ENCODE data around the gene ARRDC1. TPM values are rescaled to one million over a fixed set of nuclear protein-coding genes. Genes with fewer than 3 reads are reported as not detected.

The ARRDC1 gene
- total RNA-seq, 1 donor from 2014 or later = 12.9 TPM

DNA sequence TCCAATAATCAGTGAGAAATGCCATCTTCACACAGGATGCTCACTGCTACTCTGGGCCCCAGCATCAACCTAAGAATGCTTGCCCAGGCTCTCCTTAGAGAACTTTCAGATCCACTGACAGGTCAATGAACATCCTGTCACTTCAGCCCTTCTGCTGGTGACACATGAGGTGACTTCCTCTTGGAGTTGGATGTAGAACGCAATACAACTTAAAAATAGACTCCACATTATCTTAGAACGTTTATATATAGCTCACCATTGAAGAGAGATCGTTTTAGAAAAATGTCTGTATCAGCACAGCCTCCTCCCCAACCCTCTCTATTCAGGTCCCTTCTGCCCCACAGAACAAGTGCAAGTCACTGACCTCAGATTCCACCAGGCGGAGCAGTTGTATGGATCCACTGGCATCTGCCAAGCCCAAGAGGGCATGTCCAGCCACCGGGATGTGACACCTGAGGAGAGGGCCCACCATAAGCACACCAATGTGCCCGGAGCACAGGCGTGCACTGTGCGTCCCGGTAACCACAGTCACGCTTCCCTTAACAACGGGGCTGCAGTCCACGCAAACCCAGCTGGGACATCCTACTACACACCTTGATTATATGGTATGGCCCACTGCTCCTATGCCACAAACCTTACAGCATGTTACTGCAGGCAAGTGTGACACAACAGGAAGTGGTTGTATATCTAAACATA is 29.6 kb upstream of the ARRDC1 start:
- no peak overlapping the region for H3K27ac ChIP-seq
- Mint-ChIP-seq H3K27me3 (ENCODE audit: insufficient read depth, low read depth) (peaks cover 10% of the 10 kb centered on the region), H3K9me3 (no peaks in the 10 kb centered on the region), H3K27ac (no peak overlapping the region), H3K4me1 (peaks cover 24% of the 10 kb centered on the region), H3K4me3 (peak overlapping the region; percentile 43), H3K36me3 (peaks cover 27% of the 10 kb centered on the region)
- H3K79me2 ChIP-seq (ENCODE audit: low read depth) = peaks cover 34% of the 10 kb centered on the region
- H3K9me3 ChIP-seq (ENCODE audit: low read depth) = no peaks in the 10 kb centered on the region
- H3K4me1 ChIP-seq = peaks cover 16% of the 10 kb centered on the region
- no peak for DNase-seq (ENCODE audit: low spot score)
- peaks cover 28% of the 10 kb centered on the region for H4K20me1 ChIP-seq (ENCODE audit: low read depth)
- no peak overlapping the region for H3K4me3 ChIP-seq
- H3K27me3 ChIP-seq = no peaks in the 10 kb centered on the region
- TF ChIP-seq, protein P1, sequence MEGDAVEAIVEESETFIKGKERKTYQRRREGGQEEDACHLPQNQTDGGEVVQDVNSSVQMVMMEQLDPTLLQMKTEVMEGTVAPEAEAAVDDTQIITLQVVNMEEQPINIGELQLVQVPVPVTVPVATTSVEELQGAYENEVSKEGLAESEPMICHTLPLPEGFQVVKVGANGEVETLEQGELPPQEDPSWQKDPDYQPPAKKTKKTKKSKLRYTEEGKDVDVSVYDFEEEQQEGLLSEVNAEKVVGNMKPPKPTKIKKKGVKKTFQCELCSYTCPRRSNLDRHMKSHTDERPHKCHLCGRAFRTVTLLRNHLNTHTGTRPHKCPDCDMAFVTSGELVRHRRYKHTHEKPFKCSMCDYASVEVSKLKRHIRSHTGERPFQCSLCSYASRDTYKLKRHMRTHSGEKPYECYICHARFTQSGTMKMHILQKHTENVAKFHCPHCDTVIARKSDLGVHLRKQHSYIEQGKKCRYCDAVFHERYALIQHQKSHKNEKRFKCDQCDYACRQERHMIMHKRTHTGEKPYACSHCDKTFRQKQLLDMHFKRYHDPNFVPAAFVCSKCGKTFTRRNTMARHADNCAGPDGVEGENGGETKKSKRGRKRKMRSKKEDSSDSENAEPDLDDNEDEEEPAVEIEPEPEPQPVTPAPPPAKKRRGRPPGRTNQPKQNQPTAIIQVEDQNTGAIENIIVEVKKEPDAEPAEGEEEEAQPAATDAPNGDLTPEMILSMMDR (IDR thresholded peaks at IDR 0.05) = no peak
- TF ChIP-seq EZH2phosphoT487 (IDR thresholded peaks at IDR 0.05) = no peak
- TF ChIP-seq EZH2 (IDR thresholded peaks at IDR 0.05) = no peak
- no peak overlapping the region for H3K9ac ChIP-seq
- H3K36me3 ChIP-seq = no peaks in the 10 kb centered on the region
- peaks cover 15% of the 10 kb centered on the region for H3F3A ChIP-seq (ENCODE audit: low read depth)
- H2AFZ ChIP-seq (replicated peaks) = no peak overlapping the region
- H3K4me2 ChIP-seq = no peak overlapping the region

DNA sequence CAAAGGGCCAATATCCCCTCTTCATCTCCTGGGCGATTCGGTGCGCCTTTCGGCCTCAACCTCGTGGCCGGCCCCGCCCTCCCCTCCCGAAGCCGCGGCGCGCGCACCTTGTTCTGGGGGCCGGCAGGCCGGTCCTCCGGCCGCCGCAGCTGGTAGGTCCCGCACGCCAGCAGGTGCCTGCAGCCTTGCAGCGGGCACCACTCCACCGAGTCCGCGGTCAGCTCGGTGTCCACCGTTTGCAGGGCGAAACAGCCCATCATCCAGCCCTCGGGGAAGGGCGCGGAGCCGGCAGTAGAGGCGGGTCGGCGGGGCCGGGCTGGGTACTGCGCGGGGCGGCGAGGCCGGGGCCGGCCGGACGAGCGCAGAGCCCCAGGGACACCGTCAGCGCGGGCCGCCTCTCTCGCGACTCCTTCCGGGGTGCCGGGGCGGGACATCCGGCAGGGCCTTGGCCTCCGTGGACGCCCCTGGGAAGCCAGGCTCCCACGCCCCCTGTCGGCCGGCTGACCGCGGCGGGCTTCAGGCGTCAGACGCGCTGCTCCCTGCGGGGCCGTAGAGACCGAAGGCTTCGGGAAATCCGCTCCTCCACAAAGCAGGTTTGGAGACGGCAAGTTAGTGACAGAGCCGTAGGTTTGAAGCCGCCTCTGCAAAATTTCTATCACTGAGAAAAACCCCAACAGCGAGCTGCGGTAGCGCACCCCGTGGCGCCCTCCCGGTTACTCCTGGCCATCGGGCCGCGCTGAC is 26.8 kb upstream of the ARRDC1 start, which contains the start of gene DPH7:
TSS of gene DPH7 (minus strand) at position 408 of the 741 bp plus-strand sequence. CDS start at position 260, 148 bp downstream.
- Mint-ChIP-seq H3K36me3 (peaks cover 29% of the 10 kb centered on the region), H3K9me3 (no peaks in the 10 kb centered on the region), H3K27me3 (ENCODE audit: insufficient read depth, low read depth) (peaks cover 12% of the 10 kb centered on the region), H3K4me1 (peaks cover 24% of the 10 kb centered on the region), H3K4me3 (peak within 1 kb of the TSS; percentile 91), H3K27ac (no peak within 1 kb of the TSS)
- H3F3A ChIP-seq (ENCODE audit: low read depth) = peaks cover 15% of the 10 kb centered on the region
- H3K27me3 ChIP-seq = no peaks in the 10 kb centered on the region
- peak within 1 kb of the TSS; percentile 66 for H3K9ac ChIP-seq
- H3K36me3 ChIP-seq = no peaks in the 10 kb centered on the region
- peaks cover 34% of the 10 kb centered on the region for H3K79me2 ChIP-seq (ENCODE audit: low read depth)
- no peaks in the 10 kb centered on the region for H3K9me3 ChIP-seq (ENCODE audit: low read depth)
- H3K27ac ChIP-seq = peak within 1 kb of the TSS; percentile 36
- peaks cover 16% of the 10 kb centered on the region for H3K4me1 ChIP-seq
- H4K20me1 ChIP-seq (ENCODE audit: low read depth) = peaks cover 48% of the 10 kb centered on the region
- H3K4me3 ChIP-seq = peak within 1 kb of the TSS; percentile 71
- H3K4me2 ChIP-seq = peak within 1 kb of the TSS; percentile 98
- TF ChIP-seq EZH2phosphoT487 (IDR thresholded peaks at IDR 0.05) (no peak), EZH2 (IDR thresholded peaks at IDR 0.05) (no peak)
- TF ChIP-seq, protein P1 (IDR thresholded peaks at IDR 0.05) = peak; percentile 83
- peak within 1 kb of the TSS; percentile 52 for H2AFZ ChIP-seq (replicated peaks)
- DNase-seq (ENCODE audit: low spot score) = peak; percentile 97

DNA sequence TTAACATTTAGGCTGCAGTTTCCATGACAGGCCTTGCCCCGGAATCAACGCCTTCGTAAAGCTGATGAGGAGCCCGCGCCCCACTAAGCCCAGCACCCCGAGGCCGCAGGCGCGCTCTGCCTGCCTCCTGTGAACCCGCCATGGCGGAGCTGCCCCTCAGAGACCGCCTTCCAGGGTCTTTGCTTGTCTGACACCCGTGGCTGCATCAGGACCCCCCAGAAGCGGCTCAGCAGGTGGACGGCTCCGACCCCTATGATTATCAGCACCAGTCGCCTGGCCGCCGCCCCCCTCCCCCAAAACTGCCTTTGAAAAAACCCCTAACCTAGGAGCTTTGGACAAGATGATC is 26.3 kb upstream of the ARRDC1 start:
- H3K27ac ChIP-seq = peak overlapping the region; percentile 36
- peak overlapping the region; percentile 98 for H3K4me2 ChIP-seq
- peak overlapping the region; percentile 71 for H3K4me3 ChIP-seq
- no peak overlapping the region for H3K27ac Mint-ChIP-seq
- H3K79me2 ChIP-seq (ENCODE audit: low read depth) = peaks cover 34% of the 10 kb centered on the region
- peak overlapping the region; percentile 91 for H3K4me3 Mint-ChIP-seq
- H4K20me1 ChIP-seq (ENCODE audit: low read depth) = peaks cover 54% of the 10 kb centered on the region
- peaks cover 29% of the 10 kb centered on the region for H3K36me3 Mint-ChIP-seq
- peaks cover 12% of the 10 kb centered on the region for H3K27me3 Mint-ChIP-seq (ENCODE audit: insufficient read depth, low read depth)
- H3K9ac ChIP-seq = no peak overlapping the region
- peaks cover 16% of the 10 kb centered on the region for H3K4me1 ChIP-seq
- peaks cover 15% of the 10 kb centered on the region for H3F3A ChIP-seq (ENCODE audit: low read depth)
- no peaks in the 10 kb centered on the region for H3K9me3 ChIP-seq (ENCODE audit: low read depth)
- no peaks in the 10 kb centered on the region for H3K9me3 Mint-ChIP-seq
- H3K4me1 Mint-ChIP-seq = peaks cover 24% of the 10 kb centered on the region
- DNase-seq (ENCODE audit: low spot score) = no peak
- H2AFZ ChIP-seq (replicated peaks) = peak overlapping the region; percentile 52
- no peaks in the 10 kb centered on the region for H3K36me3 ChIP-seq
- H3K27me3 ChIP-seq = no peaks in the 10 kb centered on the region
- TF ChIP-seq EZH2phosphoT487 (IDR thresholded peaks at IDR 0.05) (no peak), EZH2 (IDR thresholded peaks at IDR 0.05) (no peak)
- TF ChIP-seq, protein P1 (IDR thresholded peaks at IDR 0.05) = no peak
